T-helper 1 cell treated with Interleukin-12 subunit alpha and Interleukin-12 subunit beta and Interleukin-4 antibody, amounts not matched to agents 30 ng/mL and 1 ng/mL, for 36 hours (primary cell): ENCODE results near the gene NTNG2. TPM values are rescaled to one million over a fixed set of nuclear protein-coding genes. Genes with fewer than 3 reads are reported as not detected.

Source experiments
- total RNA-seq: library from RNA; stranded (reverse); gene quantifications from 2 replicates; pipeline ENCODE4 v1.2.3, GENCODE V29; 2022

NTNG2 gene
- total RNA-seq, 1 donor from 2014 or later: 10.1 TPM

Other genes with a start within 250 kb of the NTNG2 start
- gene MED27, start 82.2 kb upstream of the NTNG2 start, total RNA-seq: 29.5 and 32.5 TPM in 2 replicates
- gene SETX, start 192.9 kb downstream of the NTNG2 start, total RNA-seq: 78.2 and 78.5 TPM in 2 replicates
- 23.5 and 24.4 TPM in 2 replicates for gene TTF1, start 244.8 kb downstream of the NTNG2 start, total RNA-seq
- gene CFAP77, start 248.2 kb downstream of the NTNG2 start, total RNA-seq: not detected in 2 replicates